CD14-positive monocyte (primary cell): Measurements from ENCODE around the gene CDKAL1. TPM values are rescaled to one million over a fixed set of nuclear protein-coding genes. Genes with fewer than 3 reads are reported as not detected.

ENCODE experiments used
- DNase-seq, 3 donors: peaks; one replicate each; pipeline ENCODE4 v3.0.0-alpha.2; 2011 to 2022
- H2AFZ ChIP-seq: 2 replicates; pipeline ENCODE4 v1.6.0; 2012; ENCODE audit warnings: mild to moderate bottlenecking, low read depth, low read length, inconsistent platforms; ENCODE audit not compliant: insufficient read depth, poor library complexity, severe bottlenecking
- H3K27ac ChIP-seq, 2 donors: 1 replicate in 1 of 2; 2 replicates in 1 of 2; pipeline ENCODE4 v1.5.1; 2012 to 2013; ENCODE audit warnings: low read length in 2 of 2, control low read depth in 1 of 2, inconsistent platforms in 1 of 2, low read depth in 1 of 2, mild to moderate bottlenecking in 1 of 2
- H3K27me3 ChIP-seq, 2 donors: one replicate each; pipeline versions ENCODE4 v1.6.0 to v1.6.1; 2011 to 2013; ENCODE audit warnings: low read length in 2 of 2; ENCODE audit not compliant: control insufficient read depth in 2 of 2, insufficient read depth in 2 of 2
- H3K36me3 ChIP-seq, 2 donors: replicated peaks in 1 of 2; 1 replicate in 1 of 2; 2 replicates in 1 of 2; pipeline versions ENCODE4 v1.5.1 to v1.6.1; 2012 to 2013; ENCODE audit warnings: low read length in 2 of 2, control low read depth in 1 of 2, inconsistent platforms in 1 of 2, mild to moderate bottlenecking in 1 of 2; ENCODE audit not compliant: insufficient read depth in 2 of 2, control insufficient read depth in 1 of 2
- H3K4me1 ChIP-seq, 2 donors: 1 replicate in 1 of 2; 2 replicates in 1 of 2; pipeline versions ENCODE4 v1.5.1 to v1.6.1; 2012 to 2013; ENCODE audit warnings: low read length in 2 of 2, control low read depth in 1 of 2, inconsistent platforms in 1 of 2, mild to moderate bottlenecking in 1 of 2, moderate library complexity in 1 of 2; ENCODE audit not compliant: insufficient read depth in 2 of 2, control insufficient read depth in 1 of 2
- H3K4me2 ChIP-seq: replicated peaks from 2 replicates; pipeline ENCODE3; 2012; ENCODE audit warnings: low read length, moderate library complexity, mild to moderate bottlenecking; ENCODE audit not compliant: poor library complexity, severe bottlenecking; ENCODE audit errors: extremely low read depth
- H3K4me3 ChIP-seq, 3 experiments: fragments of 200-600 bp in 1 of 3; sonication (generic) in 1 of 3; replicated peaks in 1 of 3; 1 replicate in 2 of 3; 2 replicates in 1 of 3; pipeline ENCODE4 v1.5.1; 2011 to 2013; ENCODE audit warnings: low read length in 3 of 3, mild to moderate bottlenecking in 3 of 3, control low read depth in 2 of 3, low read depth in 2 of 3, inconsistent platforms in 1 of 3, moderate library complexity in 1 of 3
- H3K79me2 ChIP-seq: 2 replicates; pipeline ENCODE4 v1.6.0; 2012; ENCODE audit warnings: mild to moderate bottlenecking, control low read depth, inconsistent platforms, low read length, moderate library complexity; ENCODE audit not compliant: insufficient read depth
- H3K9ac ChIP-seq: 2 replicates; pipeline ENCODE4 v1.6.0; 2017; ENCODE audit warnings: low read length, mild to moderate bottlenecking; ENCODE audit not compliant: insufficient read depth, poor library complexity, severe bottlenecking
- H3K9me3 ChIP-seq, 2 donors: replicated peaks in 1 of 2; 1 replicate in 1 of 2; 2 replicates in 1 of 2; pipeline versions ENCODE4 v1.5.1 to v1.6.1; 2012 to 2013; ENCODE audit warnings: low read length in 2 of 2, control low read depth in 1 of 2; ENCODE audit not compliant: control insufficient read depth in 1 of 2, insufficient read depth in 1 of 2
- H4K20me1 ChIP-seq: 2 replicates; pipeline ENCODE4 v1.6.0; 2012; ENCODE audit warnings: mild to moderate bottlenecking, low read length, control low read depth, moderate library complexity; ENCODE audit not compliant: insufficient read depth
- H3K27ac Mint-ChIP-seq, 7 donors: one replicate each; pipeline ENCODE4 v1.8.0; 2020; ENCODE audit warnings: mild to moderate bottlenecking in 7 of 7, mixed read lengths in 7 of 7, moderate library complexity in 6 of 7, inconsistent platforms in 2 of 7
- H3K27me3 Mint-ChIP-seq, 3 donors: one replicate each; pipeline ENCODE4 v1.8.0; 2021 to 2022; ENCODE audit warnings: low read depth in 3 of 3, mild to moderate bottlenecking in 3 of 3, mixed read lengths in 3 of 3, moderate library complexity in 3 of 3, inconsistent platforms in 1 of 3
- H3K36me3 Mint-ChIP-seq, 2 donors: one replicate each; pipeline ENCODE4 v1.8.0; 2020; ENCODE audit warnings: mixed read lengths in 2 of 2, inconsistent platforms in 1 of 2, mild to moderate bottlenecking in 1 of 2
- H3K4me1 Mint-ChIP-seq: one replicate; pipeline ENCODE4 v1.8.0; 2020; ENCODE audit warnings: mild to moderate bottlenecking, mixed read lengths
- H3K4me3 Mint-ChIP-seq, 2 donors: one replicate each; pipeline ENCODE4 v1.8.0; 2020; ENCODE audit warnings: mild to moderate bottlenecking in 2 of 2, mixed read lengths in 2 of 2, moderate library complexity in 1 of 2
- H3K9me3 Mint-ChIP-seq, 7 donors: one replicate each; pipeline ENCODE4 v1.8.0; 2020 to 2022; ENCODE audit warnings: mixed read lengths in 7 of 7, mild to moderate bottlenecking in 6 of 7, moderate library complexity in 6 of 7, inconsistent platforms in 2 of 7
- CTCF ChIP-seq: fragments of 200-600 bp; IDR thresholded peaks from one replicate; pipeline ENCODE4 v1.8.0; 2022; ENCODE audit warnings: antibody characterized with exemption, mild to moderate bottlenecking
- WGBS: methylation state at CpG from one replicate; pipeline ENCODE4 v1.1.5; 2013; ENCODE audit warnings: missing lambda C conversion rate; ENCODE audit not compliant: insufficient coverage; 5-methylcytosine and 5-hydroxymethylcytosine counted together
- intact Hi-C, 2 donors: fragments of 100-400 bp; cut with micrococcal nuclease; formaldehyde crosslinking; loops; one replicate each; pipeline versions ENCODE4 v1.15.0 to v1.15.1; 2023
- polyA plus RNA-seq, 3 donors: library from polyadenylated mRNA; depleted of rRNA in 1 of 3; unstranded in 2 of 3; stranded (reverse) in 1 of 3; fragments of 300-500 nt in 2 of 3; fragments of >200 nt in 1 of 3; fragmentation: Illumina TruSeq in 2 of 3; gene quantifications; 1 replicate in 2 of 3; 2 replicates in 1 of 3; pipeline ENCODE4 v1.2.3, GENCODE V29; 2012 to 2021

CDKAL1 gene
- polyA plus RNA-seq, 3 donors, result 3.2 to 12.4 (median 8.3) TPM

- Histone ChIP-seq H4K20me1 (no peaks in the 10 kb centered on the region), H3K79me2 (no peaks in the 10 kb centered on the region), H3K9ac (no peak overlapping the region), H3K4me3 (no peak overlapping the region), H3K27me3 (no peaks in the 10 kb centered on the region), H3K4me1 (no peaks in the 10 kb centered on the region), H3K4me2 (no peak overlapping the region), H3K36me3 (peaks cover 4 to 14% of the 10 kb centered on the region in 2 donors), H2AFZ (no peak overlapping the region), H3K27ac (no peak overlapping the region), H3K9me3 (no peaks in the 10 kb centered on the region)
- no peaks in the 10 kb centered on the region for H3K4me1 Mint-ChIP-seq
- DNase-seq, result no peak
- WGBS, result 83% methylated on average over 1 of the region's 2 CpGs
- no peaks in the 10 kb centered on the region for H3K27me3 Mint-ChIP-seq
- intact Hi-C loops, result no loop called here
- H3K36me3 Mint-ChIP-seq, result peaks cover 17 to 22% of the 10 kb centered on the region in 2 donors
- TF ChIP-seq CTCF, result no peak
- H3K9me3 Mint-ChIP-seq, result no peaks in the 10 kb centered on the region
- H3K4me3 Mint-ChIP-seq, result no peak overlapping the region
- no peak overlapping the region for H3K27ac Mint-ChIP-seq
Observed at GRCh38 chr6:20559924-20560551, 25.8 kb downstream of the CDKAL1 start.

- H3K27me3 Mint-ChIP-seq, result no peaks in the 10 kb centered on the region
- TF ChIP-seq CTCF, result no peak
- no peak overlapping the region for H3K4me3 ChIP-seq
- H3K4me1 ChIP-seq, result no peaks in the 10 kb centered on the region
- no peak overlapping the region for H3K9ac ChIP-seq
- no peaks in the 10 kb centered on the region for H4K20me1 ChIP-seq
- WGBS, result no CpG with 5 or more reads among the region's 2 CpGs
- H3K4me3 Mint-ChIP-seq, result no peak overlapping the region
- H3K27ac ChIP-seq, result no peak overlapping the region
- H3K9me3 Mint-ChIP-seq, result peaks cover 0 to 4% (median 0%) of the 10 kb centered on the region in 7 donors
- no peaks in the 10 kb centered on the region for H3K79me2 ChIP-seq
- H3K9me3 ChIP-seq, result no peaks in the 10 kb centered on the region
- no peak overlapping the region for H3K27ac Mint-ChIP-seq
- DNase-seq, result no peak
- peaks cover 7 to 20% of the 10 kb centered on the region in 2 donors for H3K36me3 Mint-ChIP-seq
- peaks cover 0 to 6% of the 10 kb centered on the region in 2 donors for H3K36me3 ChIP-seq
- no peaks in the 10 kb centered on the region for H3K4me1 Mint-ChIP-seq
- intact Hi-C loops, result no loop called here
- no peak overlapping the region for H2AFZ ChIP-seq
- H3K27me3 ChIP-seq, result no peaks in the 10 kb centered on the region
- H3K4me2 ChIP-seq, result no peak overlapping the region
Observed at GRCh38 chr6:20563377-20563776, 29.1 kb downstream of the CDKAL1 start.
